ENCODE measurements around the gene ZBTB18. TPM values are rescaled to one million over a fixed set of nuclear protein-coding genes. Genes with fewer than 3 reads are reported as not detected.

Gene ZBTB18
- total and polyA plus RNA-seq, 8 donors = 13.8 to 23.5 (median 14.9) TPM

DNA sequence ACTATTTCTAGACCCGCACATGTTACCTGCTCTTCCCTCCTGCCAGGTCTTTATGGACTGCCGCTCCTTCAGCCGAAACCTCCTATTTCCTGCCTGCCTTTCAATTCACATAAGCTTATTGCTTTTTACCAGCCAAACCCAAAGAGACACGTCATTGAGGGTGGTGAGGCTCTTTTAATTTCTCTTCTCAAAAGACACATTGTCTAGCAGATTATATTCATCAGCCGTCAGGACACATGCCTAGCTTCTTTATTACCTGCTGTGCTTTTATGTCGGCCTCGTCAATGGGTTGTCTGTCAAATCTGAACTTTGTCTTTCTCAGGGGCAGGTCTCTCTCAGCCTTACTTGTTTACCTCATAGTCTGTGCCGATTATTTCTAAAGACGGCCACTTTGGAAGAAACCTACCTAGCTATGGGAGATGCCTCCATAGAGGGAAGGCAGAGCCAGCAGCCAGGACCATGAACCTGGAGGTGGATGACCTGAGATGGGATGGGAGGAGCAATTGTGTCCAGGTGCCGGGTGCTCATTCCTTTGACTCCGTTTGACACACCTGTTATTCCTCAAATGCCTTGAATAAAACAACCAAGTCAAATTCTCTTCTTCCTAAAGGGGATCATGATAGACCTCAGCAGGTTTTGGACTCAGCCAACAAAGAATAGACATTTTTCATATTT, 42.0 kb downstream of the ZBTB18 start:
- no peaks in the 10 kb centered on the region for H3K27me3 ChIP-seq
- H3K9me3 ChIP-seq = no peaks in the 10 kb centered on the region
- H3K27ac ChIP-seq = no peak overlapping the region
- DNase-seq (no peak), ATAC-seq (no peak)
- TF ChIP-seq, protein P1, sequence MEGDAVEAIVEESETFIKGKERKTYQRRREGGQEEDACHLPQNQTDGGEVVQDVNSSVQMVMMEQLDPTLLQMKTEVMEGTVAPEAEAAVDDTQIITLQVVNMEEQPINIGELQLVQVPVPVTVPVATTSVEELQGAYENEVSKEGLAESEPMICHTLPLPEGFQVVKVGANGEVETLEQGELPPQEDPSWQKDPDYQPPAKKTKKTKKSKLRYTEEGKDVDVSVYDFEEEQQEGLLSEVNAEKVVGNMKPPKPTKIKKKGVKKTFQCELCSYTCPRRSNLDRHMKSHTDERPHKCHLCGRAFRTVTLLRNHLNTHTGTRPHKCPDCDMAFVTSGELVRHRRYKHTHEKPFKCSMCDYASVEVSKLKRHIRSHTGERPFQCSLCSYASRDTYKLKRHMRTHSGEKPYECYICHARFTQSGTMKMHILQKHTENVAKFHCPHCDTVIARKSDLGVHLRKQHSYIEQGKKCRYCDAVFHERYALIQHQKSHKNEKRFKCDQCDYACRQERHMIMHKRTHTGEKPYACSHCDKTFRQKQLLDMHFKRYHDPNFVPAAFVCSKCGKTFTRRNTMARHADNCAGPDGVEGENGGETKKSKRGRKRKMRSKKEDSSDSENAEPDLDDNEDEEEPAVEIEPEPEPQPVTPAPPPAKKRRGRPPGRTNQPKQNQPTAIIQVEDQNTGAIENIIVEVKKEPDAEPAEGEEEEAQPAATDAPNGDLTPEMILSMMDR (IDR thresholded peaks at IDR 0.05) = no peak
- H3K4me1 ChIP-seq = no peaks in the 10 kb centered on the region
- H3K36me3 ChIP-seq = no peaks in the 10 kb centered on the region
- intact Hi-C loops (cut with DNase I) = no loop called here
- no peak overlapping the region for H3K4me3 ChIP-seq

DNA sequence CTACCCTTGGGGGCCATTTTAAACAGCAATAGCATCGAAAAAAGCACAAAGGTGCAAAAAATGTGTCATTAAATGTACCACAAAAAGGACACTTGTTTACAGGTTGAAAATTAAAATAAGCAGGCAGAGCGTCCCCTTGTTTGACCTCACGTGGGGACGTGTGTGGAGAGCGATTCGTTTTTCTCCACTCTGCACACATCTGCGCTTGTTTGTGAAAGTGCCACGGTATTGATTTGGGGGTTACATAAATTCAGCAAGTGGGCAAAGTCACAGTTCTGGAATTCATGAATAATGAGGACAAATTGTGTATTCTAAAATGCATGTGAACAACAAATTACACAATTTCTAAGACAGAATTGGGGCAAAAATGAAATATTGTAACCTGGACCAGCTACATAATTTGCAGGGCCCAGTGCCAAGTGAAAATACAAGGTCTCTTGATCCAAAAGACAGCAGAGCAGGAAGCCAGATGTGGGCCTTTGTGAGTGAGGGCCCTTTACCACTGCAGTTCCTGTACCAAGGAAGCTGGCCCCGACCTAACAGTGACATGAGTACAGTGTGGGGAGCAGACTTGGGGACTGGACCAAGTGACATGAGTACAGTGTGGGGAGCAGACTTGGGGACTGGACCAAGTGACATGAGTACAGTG, 43.9 kb downstream of the ZBTB18 start:
- TF ChIP-seq, protein P1 (IDR thresholded peaks at IDR 0.05) = no peak
- H3K27ac ChIP-seq = no peak overlapping the region
- no peak overlapping the region for H3K4me3 ChIP-seq
- ATAC-seq (no peak), DNase-seq (no peak)
- H3K9me3 ChIP-seq = no peaks in the 10 kb centered on the region
- H3K27me3 ChIP-seq = peaks cover 0 to 15% of the 10 kb centered on the region in 2 donors
- intact Hi-C loops (cut with DNase I) = no loop called here
- H3K36me3 ChIP-seq = no peaks in the 10 kb centered on the region
- no peaks in the 10 kb centered on the region for H3K4me1 ChIP-seq

DNA sequence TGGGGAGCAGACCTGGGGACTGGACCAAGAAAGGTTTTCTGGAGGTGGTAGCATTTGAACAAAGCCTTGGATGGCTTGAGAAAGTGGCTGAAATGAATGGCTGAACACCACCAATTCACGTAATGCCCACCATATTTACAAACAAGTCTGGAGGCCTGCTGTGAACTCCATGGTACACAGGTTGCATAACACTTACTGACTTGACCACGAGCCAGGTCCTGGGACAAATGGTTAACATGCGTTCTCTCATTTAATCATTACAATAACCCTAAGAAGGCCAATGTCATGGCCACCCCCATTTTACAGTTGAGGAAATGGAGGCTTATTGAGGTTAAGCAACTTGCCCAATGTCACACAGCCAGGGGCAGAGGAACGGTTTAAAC, 44.4 kb downstream of the ZBTB18 start:
- Histone ChIP-seq H3K9me3 (no peaks in the 10 kb centered on the region), H3K4me3 (no peak overlapping the region), H3K27me3 (peaks cover 0 to 17% of the 10 kb centered on the region in 2 donors), H3K27ac (no peak overlapping the region), H3K36me3 (no peaks in the 10 kb centered on the region), H3K4me1 (no peaks in the 10 kb centered on the region)
- TF ChIP-seq, protein P1 (IDR thresholded peaks at IDR 0.05) = no peak
- DNase-seq (no peak), ATAC-seq (no peak)
- intact Hi-C loops (cut with DNase I) = no loop called here

DNA sequence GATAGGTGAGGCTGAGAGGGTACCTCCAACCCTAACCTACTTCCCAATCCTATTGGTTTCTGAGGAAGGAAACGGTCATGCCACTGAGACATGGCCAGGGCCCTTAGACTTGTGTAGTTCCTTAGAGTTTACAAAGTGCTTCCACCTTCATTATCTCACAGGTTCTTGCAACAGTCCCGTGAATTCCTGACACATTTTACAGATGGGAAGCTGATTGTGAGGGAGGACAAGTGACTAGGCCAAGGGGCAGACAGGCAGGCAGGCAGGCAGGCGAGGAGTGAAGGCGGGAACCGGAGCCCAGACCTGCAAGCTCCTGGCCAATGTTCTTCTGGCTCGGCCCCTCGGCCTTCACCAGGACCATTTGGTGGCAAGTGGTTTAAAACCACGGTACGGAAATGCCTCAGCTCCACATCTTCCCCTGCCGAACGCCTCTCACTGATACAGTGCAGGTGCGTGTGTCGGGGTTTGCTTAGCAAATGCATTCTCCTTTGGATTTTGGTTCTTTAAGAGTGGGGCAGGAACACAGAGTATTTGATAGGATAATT, 45.1 kb downstream of the ZBTB18 start:
- peaks cover 2 to 24% of the 10 kb centered on the region in 2 donors for H3K27me3 ChIP-seq
- no peak for ATAC-seq
- intact Hi-C loops (cut with DNase I) = no loop called here
- H3K36me3 ChIP-seq = no peaks in the 10 kb centered on the region
- TF ChIP-seq, protein P1 (IDR thresholded peaks at IDR 0.05) = no peak
- no peak overlapping the region for H3K27ac ChIP-seq
- H3K4me3 ChIP-seq = no peak overlapping the region
- no peak for DNase-seq
- H3K4me1 ChIP-seq = no peaks in the 10 kb centered on the region
- no peaks in the 10 kb centered on the region for H3K9me3 ChIP-seq

DNA sequence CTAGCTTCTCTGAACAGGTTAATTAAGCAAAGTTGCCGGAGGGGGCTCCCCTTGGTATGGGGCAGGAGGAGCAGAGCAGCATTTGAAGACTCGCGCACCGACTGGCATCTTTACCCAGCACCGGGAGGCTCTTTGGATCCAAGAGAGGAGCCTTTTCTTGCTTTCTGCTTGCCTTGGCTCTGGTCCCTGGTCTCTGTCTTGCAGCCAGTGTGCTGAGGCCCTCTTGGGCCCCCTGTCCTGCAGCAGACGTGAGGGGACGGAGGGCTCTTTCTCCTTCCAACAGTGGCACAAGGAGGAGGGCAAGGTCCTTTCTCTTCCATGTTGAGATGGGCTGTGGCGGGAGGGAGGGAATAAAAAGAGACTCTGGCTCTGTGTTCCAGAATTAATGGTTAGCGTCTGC, 45.6 kb downstream of the ZBTB18 start:
- H3K4me3 ChIP-seq = no peak overlapping the region
- H3K9me3 ChIP-seq = no peaks in the 10 kb centered on the region
- intact Hi-C loops (cut with DNase I) = no loop called here
- no peak for DNase-seq
- ATAC-seq = no peak
- H3K27ac ChIP-seq = no peak overlapping the region
- TF ChIP-seq, protein P1 (IDR thresholded peaks at IDR 0.05) = no peak
- H3K4me1 ChIP-seq = no peaks in the 10 kb centered on the region
- peaks cover 6 to 25% of the 10 kb centered on the region in 2 donors for H3K27me3 ChIP-seq
- no peaks in the 10 kb centered on the region for H3K36me3 ChIP-seq

Measured in left lung (tissue), 10 donors.